NT2/D1 (cell line): ENCODE measurements around the gene RAB27A.
"Not testable (repeated sequence)": the region's sequence is repeated elsewhere in the genome, so short reads cannot be mapped to it uniquely, and the experiment has no call there.

Experiments
- SUZ12 ChIP-seq: IDR thresholded peaks from 2 replicates; pipeline ENCODE4 v1.6.1; 2011; ENCODE audit not compliant: insufficient read length, insufficient read depth; ENCODE audit errors: extremely low read depth
- YY1 ChIP-seq: IDR thresholded peaks from 2 replicates; pipeline ENCODE4 v1.6.1; 2011; ENCODE audit not compliant: insufficient read length, insufficient read depth

DNA sequence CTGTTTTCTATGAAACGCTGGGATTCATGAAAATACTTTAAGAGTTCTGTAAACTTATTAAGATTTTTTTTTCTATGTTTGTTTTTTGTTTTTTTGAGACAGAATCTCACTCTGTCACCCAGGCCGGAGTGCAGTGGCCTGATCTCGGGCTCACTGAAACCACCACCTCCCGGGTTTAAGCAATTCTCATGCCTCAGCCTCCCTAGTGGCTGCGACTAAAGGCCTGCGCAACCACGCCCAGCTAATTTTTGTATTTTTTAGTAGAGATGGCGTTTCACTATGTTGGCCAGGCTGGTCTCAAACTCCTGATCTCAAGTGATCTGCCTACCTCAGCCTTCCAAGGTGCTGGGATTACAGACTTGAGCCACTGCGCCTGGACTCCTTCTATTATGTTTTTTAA lies 39.7 kb downstream of the RAB27A start:
- TF ChIP-seq SUZ12, YY1: not testable (repeated sequence)
